DMS 273 treated with DMSO at 0.1 percent for 48 hours (cell line): ENCODE results near the gene TIMD4.

ENCODE experiments used
- DNase-seq: peaks from one replicate; lab custom pipeline; 2025; lab: John Stamatoyannopoulos, UW

TIMD4 gene

GRCh38 chr5:156922207-156922792 is 40.7 kb downstream of the TIMD4 start:
- no peak for DNase-seq

DNA sequence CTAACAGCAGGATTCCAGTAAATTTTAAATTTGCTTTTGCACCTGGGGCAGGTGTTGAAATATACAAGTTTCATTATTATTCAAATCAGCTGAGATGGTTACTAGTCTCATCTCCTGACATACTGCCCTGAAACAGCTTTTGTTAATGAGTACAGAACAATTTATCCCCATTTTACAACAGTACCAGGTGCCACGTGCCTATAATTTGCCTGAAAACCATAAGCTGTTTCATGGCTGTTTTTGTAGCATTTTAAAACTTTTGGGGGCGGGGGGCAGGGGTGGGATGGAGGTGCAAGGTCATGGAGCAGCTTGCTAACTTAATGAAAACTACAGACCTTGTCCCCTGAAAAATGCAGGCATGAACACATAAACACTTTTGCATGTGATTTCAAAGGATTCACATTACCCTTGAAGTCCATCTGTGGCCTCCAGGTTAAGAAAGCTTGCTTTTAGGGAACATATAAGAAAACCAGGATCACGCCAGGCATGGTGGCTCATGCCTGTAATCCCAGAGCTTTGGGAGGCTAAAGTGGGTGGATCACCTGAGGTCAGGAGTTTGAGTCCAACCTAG is 42.1 kb downstream of the TIMD4 start:
- no peak for DNase-seq

GRCh38 chr5:156920042-156920860 is 42.8 kb downstream of the TIMD4 start:
- no peak for DNase-seq

GRCh38 chr5:156918311-156918845 is 44.6 kb downstream of the TIMD4 start:
- no peak for DNase-seq

DNA sequence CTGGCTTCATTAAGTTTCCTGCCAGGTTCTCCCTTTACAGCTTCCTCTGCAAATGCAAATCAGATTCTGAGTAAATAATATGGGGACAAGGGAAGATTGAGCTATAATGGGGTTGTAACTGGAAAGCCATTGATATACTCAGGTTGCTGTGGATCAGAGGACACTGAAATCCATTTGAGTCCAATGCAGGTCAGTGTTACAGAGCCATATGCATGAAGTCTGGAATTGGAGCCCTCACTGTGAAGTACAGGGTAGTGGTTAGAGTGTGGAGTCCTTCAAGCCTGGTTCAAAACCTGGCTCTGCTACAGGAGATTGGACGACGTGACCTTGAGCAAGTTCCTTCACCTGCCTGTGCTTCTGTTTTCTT is 48.7 kb downstream of the TIMD4 start:
- DNase-seq, result no peak

DNA sequence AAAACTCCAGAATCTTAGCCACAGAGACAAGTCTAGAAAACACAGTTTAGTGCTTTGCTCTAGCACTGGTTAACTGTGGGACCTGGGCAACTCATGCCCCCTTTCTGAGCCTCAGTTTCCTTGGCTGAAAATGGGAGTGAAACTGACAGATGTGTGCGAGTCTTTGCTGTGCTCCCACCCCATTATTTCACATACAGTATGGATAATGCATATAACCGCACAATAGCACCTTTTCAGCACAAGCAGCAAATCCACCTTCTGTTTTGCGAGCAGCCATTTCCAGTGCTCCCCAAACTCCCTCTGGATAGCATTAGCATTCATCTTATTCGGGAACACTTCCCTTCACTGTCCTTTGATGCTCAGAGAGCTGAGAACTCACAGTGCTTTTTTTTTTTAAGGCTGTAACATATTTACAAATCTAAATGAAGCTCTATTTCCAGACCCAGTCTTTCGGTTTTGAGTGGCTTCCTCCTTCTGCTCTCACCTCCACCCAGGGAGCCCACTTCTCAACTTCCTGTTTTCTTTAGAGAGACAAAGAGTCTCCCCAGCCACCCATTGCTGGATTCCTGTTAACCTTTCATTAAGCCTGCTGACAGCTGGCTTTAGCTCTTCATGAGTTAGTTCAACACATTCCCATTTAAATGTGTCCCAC is 49.2 kb downstream of the TIMD4 start:
- peak; percentile 38 for DNase-seq

- DNase-seq, result no peak
Observed at GRCh38 chr5:156913355-156913718, 49.7 kb downstream of the TIMD4 start.

- no peak for DNase-seq
Observed at GRCh38 chr5:156912869-156913268, 50.2 kb downstream of the TIMD4 start.

DNA sequence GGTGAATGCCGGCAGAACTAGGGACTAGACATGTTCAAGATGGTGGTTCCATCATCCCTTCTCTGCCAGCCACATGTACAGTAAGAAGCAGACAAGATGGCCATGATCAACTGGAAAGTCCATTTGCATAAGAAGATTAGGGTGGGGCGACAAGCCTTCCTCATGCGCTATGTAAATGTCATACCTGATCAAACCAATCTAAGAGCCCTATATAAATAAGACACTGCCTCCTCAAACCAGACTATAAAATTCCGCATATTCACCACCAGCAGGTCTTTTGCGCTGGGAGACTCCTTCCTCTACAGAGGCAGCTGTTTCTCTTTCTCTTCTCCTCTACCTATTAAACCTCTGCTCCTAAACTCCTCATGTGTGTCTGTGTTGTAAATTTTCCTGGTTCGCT is 53.8 kb downstream of the TIMD4 start:
- no peak for DNase-seq

- DNase-seq, result no peak
Observed at GRCh38 chr5:156907667-156908066, 55.4 kb downstream of the TIMD4 start.

GRCh38 chr5:156906807-156907206 is 56.2 kb downstream of the TIMD4 start:
- no peak for DNase-seq

- no peak for DNase-seq
Observed at GRCh38 chr5:156896546-156896945, 66.5 kb downstream of the TIMD4 start.

- DNase-seq, result no peak
Observed at GRCh38 chr5:156893517-156893916, 69.5 kb downstream of the TIMD4 start.

- no peak for DNase-seq
Observed at GRCh38 chr5:156892864-156893263, 70.2 kb downstream of the TIMD4 start.

DNA sequence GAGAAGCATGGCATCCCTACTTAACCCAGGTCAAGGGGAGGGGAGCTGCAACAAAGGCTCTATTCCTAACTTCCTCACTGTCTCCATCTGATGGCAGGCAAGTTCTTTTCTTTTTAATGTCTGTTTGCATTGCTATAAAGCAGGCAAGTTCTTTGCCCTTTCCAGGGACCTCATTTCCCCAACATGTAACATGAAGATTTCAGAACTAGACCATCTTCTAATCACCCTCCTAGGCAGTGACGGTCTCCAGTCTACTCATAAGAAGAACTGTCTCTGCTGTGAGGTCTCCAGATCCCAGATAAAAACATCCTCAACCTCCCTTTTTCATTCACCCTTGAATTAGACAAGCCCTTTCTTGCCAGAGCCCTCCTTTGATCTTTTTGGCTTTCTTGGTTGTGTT is 70.8 kb downstream of the TIMD4 start:
- DNase-seq, result no peak

DNA sequence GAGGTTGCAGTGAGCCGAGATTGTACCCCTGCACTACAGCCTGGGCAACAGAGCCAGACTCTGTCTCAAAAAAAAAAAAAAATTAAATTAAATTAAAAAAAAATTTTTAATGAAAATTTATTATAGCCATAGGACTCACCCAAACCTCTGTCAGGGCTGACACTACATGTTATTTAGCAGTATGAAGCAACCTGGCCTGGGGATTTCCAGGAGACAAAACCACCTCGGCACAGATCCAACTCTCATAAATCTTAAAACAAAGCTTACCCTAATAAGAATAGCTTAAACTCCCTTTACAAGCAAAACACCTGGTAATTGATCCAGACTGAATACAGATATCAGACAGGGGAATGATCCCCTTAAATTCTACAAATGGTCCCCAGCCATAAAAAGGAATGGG is 74.5 kb downstream of the TIMD4 start:
- DNase-seq, result no peak

DNA sequence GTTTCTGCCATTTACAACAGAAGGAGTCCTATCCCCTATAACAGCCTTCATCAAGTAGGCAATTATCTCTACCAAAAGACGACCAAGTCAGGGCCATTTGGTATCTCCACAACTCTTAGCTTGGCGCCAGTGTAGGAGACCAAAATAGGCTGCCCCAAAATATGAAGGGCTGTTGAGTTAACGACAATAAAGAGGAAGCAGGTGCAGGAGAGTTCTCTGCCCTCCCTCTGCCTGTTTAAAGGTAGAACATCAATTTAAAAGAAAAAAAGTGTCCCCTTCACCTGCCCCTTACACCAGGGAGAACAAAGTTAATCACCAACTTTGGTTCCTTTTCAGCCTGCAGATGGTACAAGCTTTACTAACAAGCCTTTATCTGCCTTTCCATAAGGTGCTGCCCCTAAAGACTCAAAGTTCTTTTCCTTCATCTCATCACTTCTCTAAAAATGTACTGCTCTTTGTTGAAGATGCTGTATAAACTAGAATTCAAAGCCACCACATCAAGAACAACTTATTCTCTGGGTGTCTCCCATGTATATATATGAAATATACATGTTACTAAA is 79.6 kb downstream of the TIMD4 start:
- DNase-seq, result no peak

DNA sequence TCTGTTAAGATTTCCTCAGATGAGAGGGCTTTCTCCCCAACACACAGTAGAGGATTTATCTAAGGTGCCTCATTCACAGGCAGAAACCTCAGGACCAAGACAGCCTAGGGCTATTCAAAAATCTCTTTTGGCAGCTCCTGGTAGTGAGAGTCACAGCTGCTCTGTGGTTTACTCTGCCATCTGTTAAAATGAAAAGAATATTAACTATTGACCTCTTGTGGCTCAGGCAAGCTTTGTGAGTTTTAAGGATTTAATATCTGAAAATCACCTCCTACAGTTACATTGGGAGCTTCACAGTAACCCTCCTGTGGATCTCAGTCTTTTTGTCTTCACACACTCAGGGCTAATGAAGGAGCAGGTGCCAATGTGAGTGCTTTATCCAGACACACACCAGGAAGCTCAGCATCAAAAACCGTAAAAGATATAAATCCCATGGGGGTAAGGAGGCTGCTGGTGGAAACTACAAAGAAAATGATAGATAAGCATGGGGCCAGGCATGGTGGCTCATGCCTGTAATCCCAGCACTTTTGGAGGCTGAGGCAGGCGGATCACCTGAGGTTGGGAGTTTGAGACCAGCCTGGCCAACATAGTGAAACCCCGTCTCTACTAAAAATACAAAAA is 83.3 kb downstream of the TIMD4 start:
- peak; percentile 85 for DNase-seq

GRCh38 chr5:156871212-156871611 is 91.8 kb downstream of the TIMD4 start:
- DNase-seq, result no peak

DNA sequence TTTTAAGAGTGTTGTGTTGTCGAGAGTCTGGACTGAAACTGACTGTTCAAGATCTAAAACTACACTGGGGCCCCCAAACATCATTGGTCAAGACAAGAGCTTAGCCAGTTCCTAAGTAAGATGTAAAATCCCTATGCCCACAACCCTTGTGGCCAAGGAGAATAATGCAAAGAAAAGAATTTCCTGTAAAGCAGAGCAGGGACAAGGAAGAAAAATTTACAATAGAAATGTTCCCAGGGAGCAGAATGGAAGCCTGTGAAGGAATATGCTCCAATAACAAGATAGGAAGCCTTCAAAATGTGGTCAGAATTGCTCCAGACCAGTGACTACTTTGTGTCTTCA is 92.6 kb downstream of the TIMD4 start:
- no peak for DNase-seq
